ENCODE measurements around the gene LRFN2.

The LRFN2 gene

DNA sequence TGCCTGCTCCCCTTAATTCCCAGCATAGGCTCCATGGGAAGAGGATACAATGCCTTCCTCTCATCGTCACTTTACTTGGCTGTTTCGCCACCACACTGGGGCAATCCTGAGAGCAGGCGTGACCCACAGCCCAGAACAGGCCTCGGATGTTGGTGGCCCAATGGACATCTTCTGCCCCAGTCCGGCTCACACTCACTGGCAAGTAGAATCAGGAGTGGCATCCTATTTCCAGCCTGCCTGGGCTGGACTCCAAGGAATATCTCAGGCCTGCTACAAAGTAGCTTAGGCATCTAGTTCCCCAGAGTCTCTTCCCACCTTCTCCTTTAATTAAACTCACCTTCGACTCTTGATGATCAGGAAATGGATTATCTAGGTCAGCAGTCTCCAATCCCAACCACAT lies 110.5 kb downstream of the LRFN2 start:
- DNase-seq (ENCODE audit: low read depth) = no peak

DNA sequence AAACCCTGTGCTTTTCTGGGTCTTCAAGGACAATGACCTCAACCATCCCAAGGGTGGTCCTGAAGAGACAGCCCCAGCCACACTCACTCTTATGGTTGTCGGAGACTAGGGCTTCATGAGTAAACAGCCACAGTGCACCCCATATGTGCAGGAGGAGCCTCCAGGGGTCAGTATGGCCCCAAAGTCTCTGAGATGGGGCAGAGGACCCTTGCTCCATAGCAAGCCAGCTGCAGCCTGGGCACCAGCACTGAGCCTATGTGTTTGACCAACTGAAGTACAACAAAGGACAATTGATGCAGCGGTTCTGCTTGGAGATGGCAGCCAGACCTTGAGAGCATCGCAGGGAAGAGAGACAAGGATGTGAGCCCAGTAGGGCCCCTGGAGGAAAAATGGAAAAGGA lies 112.2 kb downstream of the LRFN2 start:
- DNase-seq (ENCODE audit: low read depth) = no peak

DNA sequence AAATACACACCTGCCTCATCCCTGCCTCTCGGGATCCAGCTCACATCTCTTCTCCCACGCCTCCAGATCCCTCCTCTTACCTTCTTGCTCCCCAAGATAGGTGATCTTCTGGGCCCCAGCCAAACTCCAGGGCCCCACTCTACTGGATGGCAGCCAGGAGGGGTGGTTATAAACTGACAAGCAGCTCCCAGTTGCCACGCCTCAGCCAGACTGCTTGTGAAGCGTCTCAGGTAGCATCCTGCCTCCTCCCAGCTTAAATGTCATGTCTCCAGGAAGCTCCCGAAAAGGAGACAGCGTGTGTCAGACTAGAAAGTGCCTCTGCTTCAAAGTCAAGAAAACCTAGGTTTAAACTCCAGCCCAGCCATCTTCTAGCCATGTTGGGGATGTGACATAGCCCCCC lies 114.1 kb downstream of the LRFN2 start:
- DNase-seq (ENCODE audit: low read depth) = no peak

DNA sequence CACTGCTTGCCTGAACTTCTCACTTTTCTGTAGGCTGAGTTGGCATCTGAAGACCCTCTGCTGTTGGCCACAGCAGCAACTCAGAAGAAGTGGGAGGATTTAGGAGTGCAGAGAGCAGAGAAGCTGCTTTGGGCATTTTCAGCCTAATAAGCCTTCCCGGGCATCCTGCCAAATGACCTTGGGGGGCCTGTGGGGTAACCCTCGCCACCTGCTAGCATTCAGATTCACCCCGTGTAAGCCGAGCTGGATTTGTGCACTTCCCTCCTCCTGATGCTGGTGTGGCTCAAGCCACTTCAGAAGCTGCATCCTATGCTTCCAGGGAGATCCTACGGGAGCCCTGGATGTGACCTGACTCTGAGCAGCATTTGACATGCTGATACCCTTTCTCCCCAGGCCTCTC lies 114.8 kb downstream of the LRFN2 start:
- no peak for DNase-seq (ENCODE audit: low read depth)

DNA sequence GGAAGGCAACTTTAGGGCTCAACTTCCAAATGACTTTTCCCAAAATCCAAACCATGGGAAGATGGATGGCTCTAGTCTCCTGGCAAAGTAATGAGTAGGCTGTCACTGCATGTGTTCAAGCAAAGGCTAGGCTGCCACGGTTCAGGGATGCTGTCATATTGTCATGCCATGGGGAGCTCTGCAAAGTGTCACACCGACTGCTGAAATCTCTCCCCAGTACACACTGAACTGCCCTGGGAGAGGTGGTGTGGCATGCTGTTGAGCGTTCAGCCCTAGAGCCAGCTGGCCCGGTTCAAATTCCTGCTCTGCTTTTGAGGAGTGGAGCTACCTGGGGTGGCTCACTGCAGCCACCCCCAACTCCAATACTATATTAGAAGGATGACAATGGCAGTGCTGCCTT lies 115.9 kb downstream of the LRFN2 start:
- no peak for DNase-seq (ENCODE audit: low read depth)

DNA sequence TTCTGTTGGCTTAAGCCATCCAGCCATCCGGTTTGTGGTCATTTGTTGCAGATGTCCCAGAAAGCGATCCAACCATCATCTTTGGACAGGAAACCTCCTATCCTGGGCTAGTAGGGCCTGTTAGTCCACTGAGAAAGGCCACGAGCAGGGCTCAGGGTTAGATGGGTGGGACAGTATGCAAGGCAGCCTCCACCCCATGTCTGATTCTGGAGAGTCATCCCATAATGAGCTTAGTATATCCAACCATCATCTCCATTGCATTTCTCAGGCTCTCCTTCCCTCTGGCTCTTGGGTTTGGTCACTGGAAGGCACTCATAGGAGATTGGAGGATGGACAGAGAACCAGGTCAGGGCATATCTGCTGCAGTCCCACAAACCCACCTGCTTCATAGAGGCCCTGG lies 117.8 kb downstream of the LRFN2 start:
- no peak for DNase-seq (ENCODE audit: low read depth)

DNA sequence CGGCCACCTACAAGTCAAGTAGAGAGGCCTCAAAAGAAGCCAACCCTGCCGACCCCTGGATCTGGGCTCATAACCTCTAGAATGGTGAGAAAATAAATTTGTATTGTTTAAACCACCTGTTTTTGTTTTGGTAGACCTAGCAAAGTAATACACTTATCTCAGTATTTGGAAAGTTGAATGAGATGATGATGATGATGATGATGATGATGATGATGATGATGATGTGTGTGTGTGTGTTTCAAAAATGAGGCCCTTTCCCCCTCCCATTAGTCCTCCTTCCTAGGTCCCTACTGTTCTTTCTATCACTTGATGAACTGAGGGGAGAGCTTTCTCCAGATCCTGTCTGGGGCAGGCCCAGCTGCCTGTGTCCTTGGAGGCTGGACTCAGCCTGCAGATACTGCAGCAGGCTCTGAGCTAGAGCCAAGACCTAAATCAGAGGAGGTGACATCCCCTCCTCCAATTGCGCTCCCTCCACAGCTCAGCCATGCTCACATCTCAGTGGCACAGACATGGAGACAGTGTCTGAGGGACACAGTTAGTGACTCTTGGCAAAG lies 120.1 kb downstream of the LRFN2 start:
- no peak for DNase-seq (ENCODE audit: low read depth)

DNA sequence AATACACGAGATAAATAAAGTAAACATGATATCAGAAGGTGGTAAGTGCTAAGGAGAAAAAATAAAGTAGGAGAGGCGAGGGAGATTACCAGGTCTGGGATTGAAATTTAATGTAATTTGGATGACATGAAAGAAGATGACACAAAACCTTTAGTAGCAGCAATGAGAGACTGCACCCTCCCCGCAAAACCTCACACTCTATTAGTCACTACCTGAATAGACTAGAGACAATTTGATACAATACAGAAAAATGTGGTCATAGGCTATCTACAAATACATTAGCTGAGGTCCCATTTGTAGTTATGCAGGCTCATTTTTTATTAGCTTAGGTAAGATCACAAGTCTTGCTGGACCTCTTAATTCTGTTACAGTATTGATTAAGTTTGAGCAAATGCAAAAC lies 125.5 kb downstream of the LRFN2 start:
- DNase-seq (ENCODE audit: low read depth) = no peak

DNA sequence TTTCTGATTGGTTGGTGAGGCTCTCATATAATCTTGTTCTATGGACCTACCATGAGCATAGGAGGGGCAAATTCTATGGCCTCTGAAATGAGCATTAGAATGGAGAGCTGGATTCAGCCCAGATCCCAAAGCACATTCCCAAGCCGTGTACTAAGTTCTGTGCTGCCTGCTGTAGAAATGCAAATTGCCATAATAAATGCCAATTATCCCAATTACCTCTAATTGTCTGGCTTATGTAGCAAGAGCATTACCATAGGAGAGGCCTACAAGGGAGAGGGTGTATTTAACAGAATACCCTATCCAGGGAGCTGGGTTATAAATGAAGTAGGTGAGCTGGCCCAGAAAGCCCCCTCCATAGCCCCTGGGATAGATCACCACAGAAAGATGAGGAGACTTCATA lies 126.8 kb downstream of the LRFN2 start:
- no peak for DNase-seq (ENCODE audit: low read depth)

DNA sequence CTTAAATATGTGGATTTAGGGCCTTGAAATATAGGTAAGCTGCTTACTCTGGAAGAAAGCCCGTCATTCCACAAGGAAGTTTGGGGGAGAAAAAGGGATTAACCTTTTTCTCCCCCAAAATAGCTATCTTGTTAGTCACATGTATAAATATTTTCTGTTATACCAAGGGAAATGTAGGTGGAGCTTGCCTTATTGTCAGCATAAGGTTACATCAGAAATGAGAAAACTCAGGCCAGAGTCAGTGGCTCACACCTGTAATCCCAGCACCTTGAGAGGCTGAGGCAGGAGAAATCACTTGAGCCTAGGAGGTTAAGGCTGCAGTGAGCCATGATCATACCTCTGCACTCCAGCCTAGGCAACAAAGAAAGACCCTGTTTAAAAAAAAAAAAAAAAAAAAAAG lies 129.9 kb downstream of the LRFN2 start:
- DNase-seq (ENCODE audit: low read depth) = no peak

DNA sequence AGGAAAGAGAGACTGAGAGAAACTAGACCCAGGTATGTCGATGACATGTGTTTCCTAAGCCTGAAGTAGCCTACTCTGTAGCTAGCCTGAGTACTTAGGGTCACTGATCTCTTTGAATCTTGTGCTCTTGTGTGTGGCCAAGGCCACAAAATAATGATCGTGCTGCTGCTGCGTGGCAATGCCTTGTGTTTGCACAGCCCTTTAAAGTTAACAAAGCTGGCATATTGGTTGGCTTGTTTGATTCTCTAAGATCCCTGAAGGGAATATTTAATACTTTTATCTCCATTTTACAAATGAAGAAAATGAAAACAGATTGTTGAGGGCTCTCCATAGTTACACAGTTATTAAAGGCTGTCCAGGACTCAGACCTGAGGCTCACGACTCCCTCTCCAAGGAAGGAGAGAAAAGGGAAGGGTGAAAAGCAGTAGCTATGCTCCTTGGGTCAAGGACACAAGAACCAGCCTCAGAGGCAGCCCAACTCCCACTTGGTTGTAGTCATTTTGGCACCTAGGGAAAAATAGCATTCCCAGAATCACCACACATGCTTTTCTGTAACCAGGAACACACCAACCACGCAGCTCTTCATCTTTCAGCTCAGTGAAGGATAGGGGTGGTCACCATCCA lies 130.7 kb downstream of the LRFN2 start:
- DNase-seq (ENCODE audit: low read depth) = no peak

DNA sequence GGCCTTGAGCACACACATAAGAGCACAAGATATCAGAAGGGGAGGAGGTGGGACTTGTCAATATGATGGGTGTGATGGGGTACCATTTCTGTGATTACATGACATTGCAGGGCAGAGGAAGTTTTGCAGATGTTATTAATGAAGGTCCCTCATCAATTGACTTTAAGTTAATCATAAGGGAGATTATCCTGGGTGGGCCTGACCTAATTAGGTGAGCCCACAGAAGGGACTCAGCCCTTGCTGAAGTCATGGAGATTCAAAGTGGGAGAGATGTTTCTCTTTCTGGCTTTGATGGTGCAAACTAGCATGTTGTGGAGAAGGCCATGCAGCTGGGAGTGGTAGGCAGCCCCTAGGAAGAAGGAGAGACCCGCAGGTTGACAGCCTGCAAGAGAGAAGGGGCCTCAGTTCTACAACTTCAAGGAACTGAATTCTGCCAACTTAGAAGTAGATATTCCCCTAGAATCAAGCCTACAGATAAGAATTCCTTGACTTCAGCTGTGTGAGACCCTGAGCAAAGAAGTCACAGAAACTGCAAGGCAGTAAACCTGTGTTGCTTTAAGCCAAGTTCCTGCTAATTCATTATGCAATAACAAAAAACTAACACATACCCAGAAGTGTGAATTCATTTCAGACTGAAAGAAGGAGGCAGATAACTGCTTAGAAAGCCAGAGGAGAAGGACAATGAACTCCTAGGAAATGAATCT lies 131.3 kb downstream of the LRFN2 start:
- no peak for DNase-seq (ENCODE audit: low read depth)

DNA sequence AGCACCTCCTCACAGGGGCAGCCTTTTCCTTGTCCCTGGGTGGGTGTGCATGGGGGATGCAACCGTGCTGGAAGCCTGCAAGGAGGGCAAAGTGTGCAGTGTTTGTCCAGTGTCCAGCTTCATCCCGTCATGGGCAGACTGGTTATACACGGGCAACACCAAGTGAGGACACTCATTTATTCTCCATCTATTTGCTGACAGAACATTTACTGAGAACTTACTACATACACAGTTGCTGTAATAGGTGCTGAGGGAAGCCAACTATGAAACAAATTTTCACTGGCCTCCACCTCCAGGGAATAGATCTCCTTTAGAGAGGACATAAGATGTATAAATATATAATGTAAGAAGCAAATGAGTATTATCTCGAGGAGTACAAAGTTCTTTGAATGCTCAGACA lies 136.7 kb downstream of the LRFN2 start:
- DNase-seq (ENCODE audit: low read depth) = no peak

DNA sequence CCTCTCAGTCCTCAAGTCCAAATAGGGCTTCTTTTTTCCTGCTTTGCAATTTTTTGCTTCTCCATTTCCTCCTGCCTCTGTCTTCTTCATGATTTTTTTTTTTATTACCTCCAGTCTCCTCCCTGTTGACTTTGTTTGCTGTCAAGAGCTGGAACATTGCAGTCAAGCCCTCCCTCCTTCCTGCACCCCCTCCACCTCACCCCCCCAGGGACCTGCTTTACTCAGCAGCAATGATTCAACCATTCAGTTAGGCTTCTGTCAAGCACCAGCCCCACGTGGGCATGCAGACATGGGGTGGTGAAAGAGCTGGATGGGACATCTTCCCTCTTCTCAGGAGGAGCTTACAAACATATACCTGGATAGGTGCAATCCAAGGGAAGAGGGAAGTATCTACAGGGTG lies 142.4 kb downstream of the LRFN2 start:
- no peak for DNase-seq (ENCODE audit: low read depth)

DNA sequence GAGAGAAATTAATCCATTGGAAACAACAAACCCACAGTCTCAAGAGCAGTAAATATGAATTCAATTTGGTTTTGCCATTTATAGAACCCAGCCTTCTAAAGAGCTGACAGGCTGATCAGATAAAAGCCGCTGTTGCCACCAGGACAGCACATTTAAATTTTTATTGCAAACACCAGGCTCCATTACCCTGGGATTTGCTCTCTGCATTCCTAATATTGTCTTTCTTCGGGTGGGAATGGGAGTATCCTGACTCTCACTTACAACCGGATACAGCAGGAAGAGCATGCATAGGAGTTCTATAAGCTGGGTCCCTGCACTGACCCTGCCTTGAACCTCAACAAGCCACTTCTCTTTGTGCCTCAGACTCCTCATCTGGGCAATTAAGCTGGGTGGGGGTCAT lies 142.9 kb downstream of the LRFN2 start:
- DNase-seq (ENCODE audit: low read depth) = no peak

DNA sequence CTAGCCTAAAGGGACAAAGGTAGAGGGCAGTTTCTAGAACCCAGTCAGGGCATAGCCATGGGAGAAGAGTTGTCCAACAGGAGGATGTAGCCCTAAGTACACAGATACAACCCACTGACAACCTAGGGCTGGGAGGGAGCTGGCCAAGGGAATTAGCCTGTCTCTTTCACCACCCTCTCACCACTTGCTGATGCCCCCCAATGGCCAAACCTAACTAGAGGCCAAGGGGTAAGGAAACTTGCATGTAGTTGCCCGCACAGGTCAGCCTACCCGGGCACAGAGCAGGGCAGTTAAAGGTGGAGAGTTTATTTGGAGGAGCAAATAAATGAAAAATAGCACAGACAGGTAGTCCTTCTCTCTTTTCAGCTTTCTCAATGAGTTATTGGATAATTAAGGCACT lies 143.3 kb downstream of the LRFN2 start:
- DNase-seq (ENCODE audit: low read depth) = no peak

DNA sequence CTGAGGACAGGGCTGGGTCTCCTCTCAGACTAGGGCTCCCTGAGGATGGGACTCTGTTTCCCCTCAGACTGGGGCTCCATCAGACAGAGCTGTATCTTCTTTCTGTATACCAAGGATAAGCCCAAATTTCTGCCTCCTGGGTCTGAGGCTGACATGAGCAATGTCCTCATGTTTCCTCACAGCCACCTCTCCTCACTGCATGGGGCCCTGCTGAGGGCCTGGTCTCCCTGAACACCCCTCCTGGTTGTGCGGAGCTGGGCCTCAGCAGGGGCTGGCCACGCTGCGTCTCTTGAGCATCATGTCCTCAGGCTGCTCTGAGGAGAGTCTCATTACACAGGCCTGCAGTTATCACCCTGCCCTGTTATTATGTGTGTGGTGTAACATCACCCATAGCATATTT lies 144.6 kb downstream of the LRFN2 start:
- no peak for DNase-seq (ENCODE audit: low read depth)

DNA sequence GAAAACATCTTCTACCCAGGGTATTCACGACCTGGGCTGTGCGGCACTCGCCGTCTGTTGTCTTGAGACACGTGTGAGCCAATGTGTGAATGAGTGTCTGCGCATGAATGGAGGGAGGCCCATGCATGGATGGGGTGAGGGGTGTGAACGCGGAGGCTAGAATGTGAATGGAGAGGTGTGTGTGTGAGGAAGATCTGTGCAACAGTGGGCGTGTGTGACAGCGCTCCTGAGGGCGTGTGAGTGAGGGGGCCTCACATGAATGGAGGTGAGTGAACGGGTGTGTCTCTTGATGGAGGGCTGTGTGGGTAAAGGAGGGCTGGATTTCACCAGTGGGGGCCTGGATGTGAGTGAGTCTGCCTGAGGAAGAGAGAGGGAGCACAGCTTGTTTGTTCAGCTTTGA lies 146.0 kb downstream of the LRFN2 start:
- no peak for DNase-seq (ENCODE audit: low read depth)

DNA sequence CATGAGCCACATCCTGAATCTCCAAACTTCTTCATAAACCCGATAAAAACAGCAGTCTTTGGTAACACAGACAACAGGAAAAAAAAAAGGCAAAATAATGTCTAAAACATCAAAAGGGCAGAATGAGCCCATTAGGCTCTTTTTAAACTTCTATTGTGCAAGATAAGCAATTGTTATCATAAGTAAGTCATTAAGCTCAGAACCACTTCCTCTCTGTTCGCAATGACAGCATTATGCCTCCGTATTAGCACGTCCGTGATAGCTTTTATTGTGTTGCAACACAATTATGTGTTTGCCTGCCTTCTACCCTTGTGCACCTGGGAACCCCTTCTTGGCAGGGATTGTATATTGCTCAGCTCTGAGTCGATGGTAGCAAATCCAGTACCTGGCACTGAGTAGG lies 147.1 kb downstream of the LRFN2 start:
- DNase-seq (ENCODE audit: low read depth) = no peak

DNA sequence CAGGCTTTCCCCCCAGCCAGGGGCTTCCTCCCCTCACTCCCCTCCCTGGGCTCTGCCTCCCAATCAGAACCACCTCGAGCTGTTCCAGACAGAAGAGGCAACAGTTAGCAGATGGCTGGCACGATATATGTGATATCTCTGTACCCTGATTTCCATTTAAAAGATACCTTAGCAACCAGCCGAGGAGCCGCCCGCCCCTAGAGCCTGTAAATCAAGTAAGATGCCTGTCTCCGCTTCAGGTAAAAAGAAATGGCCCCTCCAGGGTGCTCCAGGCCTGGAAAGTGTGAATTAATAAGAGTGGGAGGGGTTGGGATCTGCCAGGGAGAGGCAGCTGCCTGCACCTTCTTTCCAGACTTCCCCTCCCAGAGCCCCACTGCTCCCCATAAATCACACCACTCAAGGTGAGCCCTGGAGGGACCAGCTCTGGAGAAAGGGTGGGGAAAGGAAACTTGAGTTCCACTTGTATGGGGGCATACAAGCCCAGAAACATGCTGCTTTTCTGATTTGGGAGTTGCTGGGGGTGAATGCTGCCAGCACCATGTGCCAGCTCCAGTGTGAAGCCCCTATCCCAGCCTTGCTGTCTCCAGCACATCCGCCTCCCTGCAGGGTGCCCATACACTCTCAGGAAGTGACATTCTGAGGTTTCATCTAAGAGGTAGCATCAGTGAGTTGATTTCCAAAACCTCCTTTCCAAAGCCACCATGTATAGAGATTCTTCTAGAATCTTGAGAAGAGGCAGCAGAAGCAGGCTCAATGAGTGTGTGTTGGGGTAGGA lies 148.0 kb downstream of the LRFN2 start:
- no peak for DNase-seq (ENCODE audit: low read depth)

DNA sequence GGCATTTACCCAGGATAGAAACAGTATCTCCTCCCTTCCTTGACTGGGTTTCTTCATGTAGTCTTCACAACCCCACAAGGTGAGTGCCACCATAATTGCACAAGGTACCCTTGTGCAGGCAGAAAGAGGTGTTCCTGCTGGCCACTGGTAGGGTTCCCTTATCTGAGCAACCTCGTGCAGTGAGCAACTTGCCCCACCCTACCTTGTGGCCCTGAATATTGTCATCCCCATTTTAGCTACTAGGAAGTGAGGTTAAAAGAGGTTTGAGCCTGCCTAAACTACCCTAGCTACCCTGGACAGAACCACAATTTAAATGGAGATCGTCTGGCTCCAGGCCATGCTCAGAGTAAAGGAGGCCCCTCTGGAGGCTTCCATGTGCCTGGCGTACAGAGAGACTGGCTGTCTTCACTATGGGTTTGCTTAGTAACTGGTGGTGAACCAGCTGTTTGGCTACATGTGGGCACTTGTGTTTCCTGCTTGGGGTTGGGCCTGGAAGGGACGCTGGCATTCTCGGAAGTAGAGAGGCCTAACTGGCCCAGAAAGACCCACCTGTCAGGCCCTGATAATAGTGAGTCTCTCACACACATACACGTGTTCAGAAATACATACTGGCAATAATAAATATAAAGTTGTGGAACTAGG lies 148.8 kb downstream of the LRFN2 start:
- no peak for DNase-seq (ENCODE audit: low read depth)

DNA sequence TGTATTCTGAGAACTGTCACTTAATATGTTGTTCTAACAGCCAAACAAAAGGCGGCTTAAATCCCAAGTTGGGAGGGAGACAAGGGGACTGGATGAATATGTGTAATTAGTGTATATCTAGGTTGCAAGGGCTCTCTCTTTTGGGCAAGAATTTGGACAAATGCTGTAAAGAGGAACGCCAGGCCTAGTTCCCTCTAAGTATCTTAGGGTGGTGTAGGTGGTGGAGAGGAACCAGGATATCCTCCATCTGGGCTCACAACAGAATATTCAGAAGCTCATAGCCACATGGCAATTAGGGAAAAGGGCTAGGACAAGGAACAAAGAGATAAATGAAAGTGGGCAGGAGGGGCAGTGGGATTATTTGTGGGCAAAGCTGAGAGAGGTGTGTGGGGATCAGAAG lies 149.5 kb downstream of the LRFN2 start:
- DNase-seq (ENCODE audit: low read depth) = no peak

All from stimulated activated CD8-positive, alpha-beta memory T cell treated with anti-CD3 and anti-CD28 coated beads, Interleukin-12 subunit alpha, Interleukin-12 subunit beta, amount 100 ng/mL, for 4 hours (primary cell).